Heart left ventricle (tissue), 13 donors: ENCODE results near the gene UNC13B.

ENCODE experiments used
- CTCF ChIP-seq, 12 donors: fragments of 200-600 bp; sonication (generic) in 4 of 12; IDR thresholded peaks; one replicate each; pipeline versions ENCODE4 v1.5.0 to v1.8.0; 2018 to 2022; ENCODE audit warnings: antibody characterized with exemption in 12 of 12, mild to moderate bottlenecking in 5 of 12
- POLR2A ChIP-seq, 2 donors: fragments of 450-650 bp; IDR thresholded peaks; one replicate each; pipeline ENCODE4 v1.6.1; 2017; ENCODE audit warnings: antibody characterized with exemption in 2 of 2, mild to moderate bottlenecking in 2 of 2, moderate library complexity in 2 of 2
- donor health status: ischemic (EF 13 %, LVEDD 7.1; RV severe dilation, severe dysfunction).
- donor health status: DM: no; HTN: yes; CAD: no.
- donor health status: DM: no; HTN: no; CAD: no.
- donor health status: ischemic (EF 25% LVEDD 6.9; RV normal size, moderate dysfunction).
- donor health status: ischemic (EF 25% LVEDD 5.7; RV mildly dilated, moderate dysfunction).
- donor health status: ischemic (EF 35%, LVEDD 5.7; RV mildly dilated, moderate dysfunction).
- donor health status: nonischemic (EF 11% LVEDD 7.7; RV severe dilation, severe dysfunction).
- donor health status: DM: yes; HTN: yes; CAD: no.
- donor health status: PGD.
- donor health status: ischemic (EF 29% LVEDD 5.4; RV normal size, mild dysfunction).
- donor health status: nonischemic (EF 23%, LVEDD 6.1; RV moderate dilation, normal function).

GRCh38 chr9:35161713-35162604 is at the start of gene UNC13B:
- TF ChIP-seq POLR2A (IDR thresholded peaks at IDR 0.05): peak in 1 of 2 donors; percentile 78
- TF ChIP-seq CTCF (IDR thresholded peaks at IDR 0.05): peak in 5 of 12 donors; percentile 22 to 51 (median 33)
